Measurements from ENCODE around the gene CROT.

CROT gene
- 9.6 to 24.6 (median 22.2) reads per million in 3 experiments for total RNA-seq

DNA sequence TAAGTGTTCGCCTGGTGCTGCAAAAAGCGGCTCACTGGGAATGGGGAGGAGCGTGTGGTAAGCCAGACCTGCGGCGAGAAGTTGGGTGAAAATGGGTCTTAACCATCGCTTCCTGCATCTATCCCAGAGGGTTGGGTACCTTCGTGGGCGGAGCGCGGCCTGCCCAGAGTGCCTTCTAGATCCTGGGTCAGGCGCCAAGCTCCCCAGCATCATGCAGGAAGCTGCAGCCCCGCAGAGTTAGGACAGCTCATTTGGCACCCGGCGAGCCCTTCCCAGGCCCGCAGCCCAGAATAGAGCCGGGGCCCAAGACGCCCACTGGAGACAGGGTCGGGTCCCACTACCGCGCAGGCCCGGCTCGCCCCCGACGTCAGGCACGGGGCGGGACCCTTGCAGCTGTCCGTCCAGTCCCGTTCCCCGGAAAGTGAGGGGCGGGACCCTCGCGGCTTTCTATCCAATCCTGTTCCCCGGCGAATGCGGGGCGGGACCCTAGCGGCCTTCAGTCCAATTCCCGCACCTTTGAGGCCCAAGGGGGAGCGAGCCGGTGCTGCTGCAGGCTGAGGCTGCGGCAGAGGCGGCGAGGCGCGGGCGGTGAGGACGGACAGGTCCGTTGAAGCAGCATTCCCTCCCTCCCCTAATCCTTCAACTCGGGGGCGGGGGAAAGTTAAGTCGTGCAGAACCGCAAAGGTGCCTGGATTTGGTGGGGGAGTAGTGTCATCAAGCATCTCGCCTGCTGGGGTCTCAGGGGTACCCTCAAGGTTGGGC, at the start of gene CROT:
Gene CROT (plus strand): TSS at position 499 of the 762 bp plus-strand sequence. CDS start 3,405 bp downstream, outside the sequence.
- peak; percentile 92 for DNase-seq

DNA sequence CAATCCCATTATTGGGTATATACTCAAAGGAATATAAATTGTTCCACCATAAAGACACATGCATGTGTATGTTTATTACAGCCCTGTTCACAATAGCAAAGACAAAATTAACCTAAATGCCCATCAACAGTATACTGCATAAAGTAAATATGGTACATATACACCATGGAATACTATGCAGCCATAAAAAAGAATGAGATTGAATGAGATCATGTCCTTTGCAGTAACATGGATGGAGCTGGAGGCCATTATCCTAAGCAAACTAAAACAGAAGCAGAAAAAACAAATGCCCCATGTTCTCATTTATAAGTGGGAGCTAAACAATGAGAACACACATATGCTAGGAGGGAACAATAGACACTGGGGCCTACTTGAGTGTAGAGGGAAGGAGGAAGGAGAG, 44.7 kb upstream of the CROT start:
- no peak for DNase-seq

GRCh38 chr7:87310790-87311419, 34.6 kb upstream of the CROT start:
- DNase-seq, result no peak

GRCh38 chr7:87312215-87312865, 33.1 kb upstream of the CROT start:
- peak; percentile 59 for DNase-seq

- no peak for DNase-seq
Measured at GRCh38 chr7:87316097-87316700, 29.3 kb upstream of the CROT start.

- no peak for DNase-seq
Measured at GRCh38 chr7:87316846-87317552, 28.5 kb upstream of the CROT start.

GRCh38 chr7:87317691-87318245, 27.7 kb upstream of the CROT start:
- DNase-seq, result no peak

DNA sequence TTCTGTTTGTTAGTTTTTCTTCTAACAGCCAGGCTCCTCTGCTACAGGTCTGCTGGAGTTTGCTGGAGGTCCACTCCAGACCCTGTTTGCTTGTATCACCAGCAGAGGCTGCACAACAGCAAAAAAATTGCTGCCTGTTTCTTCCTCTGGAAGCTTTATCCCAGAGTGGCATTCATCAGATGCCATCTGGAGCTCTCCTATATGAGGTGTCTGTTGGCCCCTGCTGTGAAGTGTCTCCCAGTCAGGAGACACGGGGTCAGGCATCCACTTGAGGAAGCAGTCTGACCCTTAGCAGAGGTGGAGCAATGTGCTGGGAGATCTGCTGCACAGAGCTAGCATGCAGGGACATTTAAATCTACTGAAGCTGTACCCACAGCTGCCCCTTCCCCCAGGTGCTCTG, 26.7 kb upstream of the CROT start:
- no peak for DNase-seq

DNA sequence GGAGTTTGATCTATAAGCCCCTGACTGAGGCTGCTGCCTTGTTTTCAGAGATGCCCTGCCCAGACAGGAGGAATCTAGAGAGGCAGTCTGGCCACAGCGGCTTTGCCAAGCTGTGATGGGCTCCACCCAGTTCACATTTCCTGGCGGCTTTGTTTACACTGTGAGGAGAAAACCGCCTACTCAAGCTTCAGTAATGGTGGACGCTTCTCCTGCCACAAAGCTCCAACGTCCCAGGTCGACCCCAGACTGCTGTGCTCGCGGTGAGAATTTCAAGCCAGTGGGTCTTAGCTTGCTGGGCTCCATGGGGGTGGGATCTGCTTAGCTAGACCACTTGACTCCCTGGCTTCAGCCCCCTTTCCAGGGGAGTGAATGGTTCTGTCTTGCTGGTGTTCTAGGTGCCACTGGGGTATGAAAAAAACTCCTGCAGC, 26.3 kb upstream of the CROT start:
- DNase-seq, result peak; percentile 32

GRCh38 chr7:87322912-87323311, 22.6 kb upstream of the CROT start:
- DNase-seq, result no peak

- no peak for DNase-seq
Measured at GRCh38 chr7:87325576-87326370, 19.7 kb upstream of the CROT start.

DNA sequence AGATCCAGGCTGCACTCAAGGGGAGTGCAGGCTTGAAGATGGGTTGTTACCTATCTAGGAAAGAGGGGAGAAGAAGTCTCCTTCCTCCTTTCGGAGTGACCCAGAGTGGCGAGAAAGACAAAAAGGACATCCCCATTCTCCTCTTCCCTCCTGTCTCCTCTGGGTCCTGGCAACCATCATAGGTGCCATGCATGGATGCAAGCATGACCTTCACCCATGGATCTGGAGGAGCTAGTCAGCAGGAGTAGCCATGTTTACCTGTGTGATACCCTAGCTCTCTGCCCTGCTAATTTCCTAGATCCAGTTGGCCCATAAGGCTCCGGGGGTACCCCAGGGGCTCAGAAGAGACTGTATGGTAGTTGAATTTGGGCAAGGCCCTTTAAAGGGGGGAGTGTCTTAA, 17.2 kb upstream of the CROT start:
- no peak for DNase-seq

- no peak for DNase-seq
Measured at GRCh38 chr7:87330316-87330715, 15.1 kb upstream of the CROT start.

DNA sequence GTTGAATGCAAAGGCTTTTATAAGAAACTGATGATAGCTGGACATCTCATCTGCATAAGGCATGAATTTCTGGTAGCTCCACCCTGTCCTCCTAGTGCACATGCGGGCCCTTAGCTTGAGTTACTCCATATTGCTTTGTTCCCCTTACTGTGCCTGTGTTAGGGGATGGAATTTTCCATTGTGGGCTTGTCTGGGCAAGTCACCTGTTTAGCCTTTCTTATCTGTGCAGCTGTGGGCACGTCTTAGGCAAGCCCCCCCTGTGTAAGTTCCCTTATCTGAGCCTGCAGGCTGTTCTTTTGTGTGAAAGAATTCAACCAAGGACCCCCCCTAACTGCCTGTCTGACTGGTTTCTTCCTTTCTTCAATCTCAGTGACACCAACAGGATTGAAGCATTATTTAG, 14.5 kb upstream of the CROT start:
- no peak for DNase-seq

GRCh38 chr7:87331687-87332252, 13.7 kb upstream of the CROT start:
- DNase-seq, result no peak

DNA sequence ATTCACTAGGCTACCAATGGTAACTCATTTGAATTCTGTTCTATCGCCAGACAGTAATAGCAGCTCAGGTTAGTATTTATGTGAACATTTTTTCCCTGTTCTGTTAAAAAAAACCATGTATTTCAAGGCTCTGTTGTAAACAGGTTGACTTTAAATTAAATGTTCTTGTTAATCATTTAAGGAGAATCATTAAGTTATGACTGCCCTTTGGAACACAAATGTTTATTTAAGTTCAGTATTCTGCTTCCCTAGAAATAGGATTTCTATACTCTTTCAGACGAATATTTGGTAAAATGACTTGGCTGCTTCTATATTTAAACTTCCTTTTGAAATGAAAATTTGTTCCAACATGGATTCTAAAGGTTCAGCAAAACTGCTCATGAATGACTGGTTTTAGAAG, 13.1 kb upstream of the CROT start:
- DNase-seq, result no peak

- no peak for DNase-seq
Measured at GRCh38 chr7:87336136-87336535, 9.3 kb upstream of the CROT start.

DNA sequence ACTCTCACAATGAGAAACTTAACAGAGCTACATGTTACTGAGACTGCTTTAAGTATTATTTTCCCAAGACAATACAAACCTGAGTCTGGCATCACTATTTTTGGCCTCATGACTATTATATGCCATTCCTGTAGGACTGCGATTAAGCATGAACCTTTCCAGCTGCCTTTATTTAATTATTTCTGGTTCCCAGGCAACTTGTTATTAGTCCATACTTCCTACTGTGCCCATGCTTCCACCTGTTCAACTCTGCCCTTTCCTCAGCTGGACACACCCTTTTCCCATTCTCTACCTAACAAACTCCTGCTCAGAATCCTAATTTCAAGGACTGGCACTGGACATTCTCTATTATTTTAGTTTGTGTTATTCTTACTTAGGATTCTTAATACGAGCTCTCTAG, 8.1 kb upstream of the CROT start:
- no peak for DNase-seq

- DNase-seq, result no peak
Measured at GRCh38 chr7:87339373-87339897, 6.0 kb upstream of the CROT start.

- DNase-seq, result no peak
Measured at GRCh38 chr7:87341441-87341840, 4.0 kb upstream of the CROT start.

DNA sequence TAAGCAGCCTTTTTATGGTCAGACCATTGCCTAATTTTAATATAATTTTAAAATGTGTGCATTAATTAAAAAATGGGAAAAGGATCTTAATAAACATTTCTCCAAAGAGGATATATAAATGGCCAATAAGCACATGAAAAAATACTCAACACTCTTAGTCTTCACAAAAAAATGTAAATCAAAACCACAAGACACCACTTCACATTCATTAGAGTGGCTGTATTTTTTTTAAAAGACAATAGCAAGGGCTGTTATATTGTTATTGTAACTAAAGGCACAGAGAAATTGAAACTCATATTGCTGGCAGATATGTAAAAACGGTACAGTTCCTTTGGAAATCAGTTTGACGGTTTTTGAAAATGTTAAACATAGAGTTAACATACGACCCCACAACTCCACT, 3.2 kb upstream of the CROT start:
- no peak for DNase-seq
